H9 (cell line): ENCODE results near the gene CCSER1. TPM values are rescaled to one million over a fixed set of nuclear protein-coding genes. Genes with fewer than 3 reads are reported as not detected.

Experiments
- DNase-seq: peaks from one replicate; pipeline ENCODE4 v3.0.0-alpha.2; 2017
- H2AFZ ChIP-seq: one replicate; pipeline ENCODE4 v1.6.1; 2013; ENCODE audit warnings: mild to moderate bottlenecking, low read length, control low read depth, moderate library complexity
- H2AK5ac ChIP-seq: 2 replicates; pipeline ENCODE4 v1.6.1; 2013; ENCODE audit warnings: low read length, control low read depth, mixed read lengths; ENCODE audit not compliant: insufficient read length
- H2BK120ac ChIP-seq: one replicate; pipeline ENCODE4 v1.6.1; 2013; ENCODE audit warnings: low read depth, mild to moderate bottlenecking, low read length, control low read depth, inconsistent platforms; ENCODE audit not compliant: poor library complexity, severe bottlenecking
- H2BK12ac ChIP-seq: 2 replicates; pipeline ENCODE4 v1.6.1; 2013; ENCODE audit warnings: low read length, control low read depth, mixed read lengths, low read depth; ENCODE audit not compliant: insufficient read length
- H2BK15ac ChIP-seq: 2 replicates; pipeline ENCODE4 v1.6.1; 2013; ENCODE audit warnings: low read depth, low read length, control low read depth
- H2BK20ac ChIP-seq: one replicate; pipeline ENCODE4 v1.6.1; 2013; ENCODE audit warnings: low read depth, mild to moderate bottlenecking, low read length, control low read depth, inconsistent platforms; ENCODE audit not compliant: poor library complexity, severe bottlenecking
- H2BK5ac ChIP-seq: 2 replicates; pipeline ENCODE4 v1.6.1; 2013; ENCODE audit warnings: low read length, control low read depth, mixed read lengths; ENCODE audit not compliant: insufficient read length
- H3K14ac ChIP-seq: 2 replicates; pipeline ENCODE4 v1.6.1; 2013; ENCODE audit warnings: low read length, control low read depth; ENCODE audit not compliant: insufficient read depth
- H3K18ac ChIP-seq: 2 replicates; pipeline ENCODE4 v1.6.1; 2013; ENCODE audit warnings: low read depth, mild to moderate bottlenecking, mixed read lengths, low read length, control low read depth; ENCODE audit not compliant: insufficient read length
- H3K23ac ChIP-seq: 2 replicates; pipeline ENCODE4 v1.6.1; 2013; ENCODE audit warnings: low read length, control low read depth, mixed read lengths, low read depth; ENCODE audit not compliant: insufficient read length
- H3K23me2 ChIP-seq: 2 replicates; pipeline ENCODE4 v1.6.1; 2013; ENCODE audit warnings: low read depth, mild to moderate bottlenecking, mixed read lengths, low read length, control low read depth; ENCODE audit not compliant: insufficient read length, poor library complexity, severe bottlenecking
- H3K27ac ChIP-seq: 2 replicates; pipeline ENCODE4 v1.5.1; 2013; ENCODE audit warnings: low read length, control low read depth, mixed read lengths, low read depth; ENCODE audit not compliant: insufficient read length
- H3K27me3 ChIP-seq: 2 replicates; pipeline ENCODE4 v1.6.1; 2013; ENCODE audit warnings: low read length, control low read depth, inconsistent platforms; ENCODE audit not compliant: insufficient read depth
- H3K4ac ChIP-seq: 2 replicates; pipeline ENCODE4 v1.6.1; 2013; ENCODE audit warnings: low read depth, mild to moderate bottlenecking, control low read depth, inconsistent platforms, low read length, moderate library complexity
- H3K4me1 ChIP-seq: 2 replicates; pipeline ENCODE4 v1.6.1; 2013; ENCODE audit warnings: low read length, control low read depth, inconsistent platforms; ENCODE audit not compliant: insufficient read depth
- H3K4me2 ChIP-seq: 2 replicates; pipeline ENCODE4 v1.6.1; 2013; ENCODE audit warnings: low read length, control low read depth, mixed read lengths; ENCODE audit not compliant: insufficient read length, insufficient read depth
- H3K56ac ChIP-seq: 2 replicates; pipeline ENCODE4 v1.6.1; 2013; ENCODE audit warnings: low read depth, mild to moderate bottlenecking, mixed read lengths, low read length, control low read depth; ENCODE audit not compliant: insufficient read length
- H3K79me1 ChIP-seq: 2 replicates; pipeline ENCODE4 v1.6.1; 2013; ENCODE audit warnings: low read depth, mild to moderate bottlenecking, moderate library complexity, low read length, control low read depth, inconsistent platforms; ENCODE audit not compliant: insufficient read depth, poor library complexity, severe bottlenecking
- H3K79me2 ChIP-seq: 2 replicates; pipeline ENCODE4 v1.6.1; 2013; ENCODE audit warnings: low read length, control low read depth, inconsistent platforms; ENCODE audit not compliant: insufficient read depth
- H3K9ac ChIP-seq: 2 replicates; pipeline ENCODE4 v1.6.1; 2013; ENCODE audit warnings: low read length, control low read depth, mixed read lengths; ENCODE audit not compliant: insufficient read length; ENCODE audit errors: extremely low read depth
- H3K9me3 ChIP-seq: one replicate; pipeline ENCODE4 v1.6.1; 2013; ENCODE audit warnings: low read depth, low read length, inconsistent platforms; ENCODE audit not compliant: control insufficient read depth
- H3T11ph ChIP-seq: one replicate; pipeline ENCODE4 v1.6.1; 2013; ENCODE audit warnings: mild to moderate bottlenecking, low read length, control low read depth, inconsistent platforms
- H4K20me1 ChIP-seq: one replicate; pipeline ENCODE4 v1.6.1; 2013; ENCODE audit not compliant: control insufficient read depth, insufficient read length, insufficient read depth
- H4K5ac ChIP-seq: 2 replicates; pipeline ENCODE4 v1.6.1; 2013; ENCODE audit warnings: low read depth, mild to moderate bottlenecking, mixed read lengths, low read length, control low read depth; ENCODE audit not compliant: insufficient read length
- H4K8ac ChIP-seq: replicated peaks from 2 replicates; pipeline ENCODE4 v1.6.1; 2013; ENCODE audit warnings: low read length, control low read depth, mixed read lengths, low read depth; ENCODE audit not compliant: insufficient read length
- H4K91ac ChIP-seq: 2 replicates; pipeline ENCODE4 v1.6.1; 2013; ENCODE audit warnings: low read depth, mild to moderate bottlenecking, moderate library complexity, mixed read lengths, low read length, control low read depth; ENCODE audit not compliant: insufficient read length
- H3K27ac Mint-ChIP-seq, 3 experiments: 2 replicates in 2 of 3; 3 replicates in 1 of 3; pipeline ENCODE4 v1.8.0; 2020 to 2021; ENCODE audit warnings: mixed read lengths in 3 of 3, mild to moderate bottlenecking in 1 of 3, moderate library complexity in 1 of 3
- H3K27me3 Mint-ChIP-seq: 2 replicates; pipeline ENCODE4 v1.8.0; 2021; ENCODE audit warnings: low read depth, mild to moderate bottlenecking, moderate library complexity, mixed read lengths
- H3K36me3 Mint-ChIP-seq, 3 experiments: 2 replicates in 2 of 3; 3 replicates in 1 of 3; pipeline ENCODE4 v1.8.0; 2020 to 2021; ENCODE audit warnings: low read depth in 3 of 3, mixed read lengths in 3 of 3; ENCODE audit not compliant: insufficient read depth in 1 of 3
- H3K4me1 Mint-ChIP-seq, 2 experiments: 2 replicates each; pipeline ENCODE4 v1.8.0; 2020; ENCODE audit warnings: mixed read lengths in 2 of 2
- H3K4me3 Mint-ChIP-seq, 2 experiments: 2 replicates in 1 of 2; 3 replicates in 1 of 2; pipeline ENCODE4 v1.8.0; 2020 to 2021; ENCODE audit warnings: mild to moderate bottlenecking in 2 of 2, mixed read lengths in 2 of 2, moderate library complexity in 1 of 2
- H3K9me3 Mint-ChIP-seq, 2 experiments: 2 replicates in 1 of 2; 3 replicates in 1 of 2; pipeline ENCODE4 v1.8.0; 2020; ENCODE audit warnings: mild to moderate bottlenecking in 2 of 2, mixed read lengths in 2 of 2, moderate library complexity in 1 of 2
- CTCF ChIP-seq: fragments of 200-600 bp; sonication (generic); conservative IDR thresholded peaks from 3 replicates; pipeline ENCODE4 v1.8.0; 2021; ENCODE audit warnings: antibody characterized with exemption, mild to moderate bottlenecking
- total RNA-seq: library from RNA; stranded (reverse); gene quantifications from 2 replicates; pipeline ENCODE4 v1.2.1, GENCODE V29; 2021

Gene CCSER1
- total RNA-seq, 1 experiment from 2014 or later = 0.37 TPM

- peaks cover 0 to 5% (median 0%) of the 10 kb centered on the region in 3 experiments; a peak in 3 of 7 replicates for H3K36me3 Mint-ChIP-seq
- no peak overlapping the region for H2AK5ac ChIP-seq
- H4K20me1 ChIP-seq = no peaks in the 10 kb centered on the region
- H3K27me3 ChIP-seq = no peaks in the 10 kb centered on the region
- no peak overlapping the region for H3K9ac ChIP-seq
- H4K5ac ChIP-seq = no peak overlapping the region
- peak overlapping the region; percentile 44 to 95 (median 58); a peak in 6 of 7 replicates for H3K27ac Mint-ChIP-seq
- no peak overlapping the region for H2BK5ac ChIP-seq
- no peak overlapping the region for H4K8ac ChIP-seq
- H3K14ac ChIP-seq = no peak overlapping the region
- H3K79me1 ChIP-seq = no peaks in the 10 kb centered on the region
- no peak for TF ChIP-seq CTCF
- H3K9me3 Mint-ChIP-seq = no peaks in the 10 kb centered on the region
- peak; percentile 78 for DNase-seq
- no peak overlapping the region for H2BK120ac ChIP-seq
- no peak overlapping the region for H2BK12ac ChIP-seq
- H2BK15ac ChIP-seq = no peak overlapping the region
- no peak overlapping the region for H4K91ac ChIP-seq
- no peak overlapping the region for H3K4ac ChIP-seq
- peaks cover 3% of the 10 kb centered on the region; the same call in 1 of the 2 replicates for H3K4me1 ChIP-seq
- H3K23ac ChIP-seq = no peak overlapping the region
- H3K4me3 Mint-ChIP-seq = no peak overlapping the region
- no peak overlapping the region for H3K4me2 ChIP-seq
- no peak overlapping the region for H3K56ac ChIP-seq
- no peak overlapping the region for H2BK20ac ChIP-seq
- H3K4me1 Mint-ChIP-seq = peaks cover 20 to 22% of the 10 kb centered on the region in 2 experiments
- no peaks in the 10 kb centered on the region for H3K79me2 ChIP-seq
- H3K27ac ChIP-seq = no peak overlapping the region
- H3K9me3 ChIP-seq = no peaks in the 10 kb centered on the region
- H3T11ph ChIP-seq = no peak overlapping the region
- H3K23me2 ChIP-seq = no peaks in the 10 kb centered on the region
- no peak overlapping the region for H3K18ac ChIP-seq
- no peaks in the 10 kb centered on the region for H3K27me3 Mint-ChIP-seq
- H2AFZ ChIP-seq = no peak overlapping the region
Measured at GRCh38 chr4:90727938-90728337, 600.7 kb downstream of the CCSER1 start.
